ENCODE results near the gene ERC1.
"Not testable (repeated sequence)": the region's sequence is repeated elsewhere in the genome, so short reads cannot be mapped to it uniquely, and the experiment has no call there.

Gene ERC1

DNA sequence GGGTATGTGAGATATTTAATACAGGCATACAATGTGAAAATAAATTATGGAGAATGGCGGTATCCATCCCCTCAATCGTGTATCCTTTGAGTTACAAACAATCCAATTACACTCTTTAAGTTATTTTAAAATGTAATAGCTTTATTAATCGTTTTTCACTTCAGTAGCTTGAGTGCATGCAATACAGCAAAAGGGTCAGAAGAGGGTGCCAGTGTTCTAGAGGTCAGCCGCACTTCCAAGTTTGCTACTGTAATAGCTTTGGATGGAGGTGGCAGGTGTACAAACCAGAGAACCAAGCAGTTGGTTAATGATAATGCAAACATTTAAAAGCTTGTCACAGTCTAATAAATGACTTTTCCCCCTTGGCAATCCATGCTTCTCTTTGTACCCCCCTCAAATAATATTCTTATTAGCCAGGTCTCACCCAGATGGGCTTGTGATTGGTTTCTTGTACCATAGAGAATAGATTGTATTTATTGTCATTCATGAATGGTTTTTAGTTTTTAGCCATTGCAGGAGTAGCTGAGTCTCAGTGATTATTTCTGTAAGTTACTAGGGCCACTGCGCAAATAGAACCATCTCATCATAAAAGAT lies 127.0 kb downstream of the ERC1 start:
- DNase-seq (ENCODE audit: low read depth in 1 of 2, low spot score in 1 of 2): peak; percentile 44 to 48

DNA sequence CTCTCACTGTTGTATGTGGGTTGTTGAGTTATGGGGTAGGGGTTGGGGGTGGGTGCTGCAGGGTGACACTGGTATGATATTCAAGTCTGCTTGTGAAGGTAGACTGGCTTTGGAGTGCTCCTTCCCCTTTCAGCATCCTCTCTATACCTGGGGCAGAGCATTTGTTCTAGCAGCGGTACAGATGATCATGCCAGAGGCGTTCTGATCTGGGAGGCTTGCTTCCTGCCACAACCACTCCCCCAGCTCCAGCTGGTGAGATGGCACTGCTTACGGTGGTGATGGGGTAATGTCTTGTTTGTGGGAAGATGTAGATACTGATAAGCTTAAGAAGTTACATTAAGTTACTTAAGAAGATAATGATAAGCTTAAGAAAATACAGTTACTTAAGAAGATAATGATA lies 131.8 kb downstream of the ERC1 start:
- peak in 1 of 2 donors; percentile 7 for DNase-seq (ENCODE audit: low read depth in 1 of 2, low spot score in 1 of 2)

DNA sequence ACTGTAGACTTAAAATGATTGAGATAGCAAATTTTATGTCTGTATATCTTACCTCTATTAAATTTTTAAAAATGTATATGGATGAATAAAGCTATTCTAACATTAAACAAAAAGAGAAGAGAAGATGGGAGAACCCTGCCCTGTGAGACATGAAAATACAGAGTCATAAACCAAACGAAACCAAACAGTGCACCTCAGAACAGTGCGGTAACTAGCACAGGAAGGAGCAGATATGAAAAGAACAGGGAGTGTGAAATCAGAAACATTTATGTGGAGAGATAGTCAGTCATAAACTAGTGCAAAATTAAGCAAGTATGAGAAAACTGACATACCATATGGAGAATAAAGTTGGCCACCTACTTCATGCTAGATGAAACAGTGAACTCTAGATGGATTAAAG lies 135.1 kb downstream of the ERC1 start:
- no peak for DNase-seq (ENCODE audit: low read depth in 1 of 2, low spot score in 1 of 2)

DNA sequence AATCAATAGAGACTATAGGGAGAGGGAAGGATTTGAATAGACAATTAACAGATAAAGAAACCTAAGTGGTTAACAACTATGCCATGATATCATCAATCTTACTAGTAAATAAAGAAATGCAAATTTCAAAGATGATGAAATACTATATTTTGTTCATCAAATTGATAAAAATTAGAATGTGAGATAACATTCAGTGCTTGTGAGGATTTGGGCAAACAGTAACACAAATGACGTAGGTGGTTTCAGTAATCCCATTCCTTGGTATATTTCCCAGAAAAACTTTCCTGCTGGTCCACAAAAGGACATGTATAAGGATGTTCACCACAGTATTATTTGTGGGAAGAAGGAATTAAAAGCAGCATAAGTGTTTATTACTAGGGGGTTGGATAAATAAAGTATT lies 136.0 kb downstream of the ERC1 start:
- no peak for DNase-seq (ENCODE audit: low read depth in 1 of 2, low spot score in 1 of 2)

DNA sequence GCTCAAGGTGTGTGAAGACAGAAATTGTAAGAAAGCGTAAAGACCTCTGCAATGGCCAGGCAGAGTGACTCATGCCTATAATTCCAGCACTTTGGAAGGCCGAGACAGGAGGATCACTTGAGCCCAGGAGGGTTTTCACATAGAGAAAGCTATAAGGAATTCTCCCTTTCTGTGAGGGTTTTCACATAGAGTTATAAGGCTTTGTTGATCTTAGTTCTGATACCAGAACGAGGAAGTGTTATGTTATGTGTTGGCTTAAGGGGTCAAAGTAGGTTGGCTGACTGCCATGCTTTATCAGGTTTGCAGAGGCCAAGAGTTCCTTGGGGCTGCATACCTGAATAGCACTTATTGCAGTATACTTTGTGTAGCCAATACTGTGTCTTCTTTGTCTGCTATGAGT lies 139.1 kb downstream of the ERC1 start:
- no peak for DNase-seq (ENCODE audit: low read depth in 1 of 2, low spot score in 1 of 2)

DNA sequence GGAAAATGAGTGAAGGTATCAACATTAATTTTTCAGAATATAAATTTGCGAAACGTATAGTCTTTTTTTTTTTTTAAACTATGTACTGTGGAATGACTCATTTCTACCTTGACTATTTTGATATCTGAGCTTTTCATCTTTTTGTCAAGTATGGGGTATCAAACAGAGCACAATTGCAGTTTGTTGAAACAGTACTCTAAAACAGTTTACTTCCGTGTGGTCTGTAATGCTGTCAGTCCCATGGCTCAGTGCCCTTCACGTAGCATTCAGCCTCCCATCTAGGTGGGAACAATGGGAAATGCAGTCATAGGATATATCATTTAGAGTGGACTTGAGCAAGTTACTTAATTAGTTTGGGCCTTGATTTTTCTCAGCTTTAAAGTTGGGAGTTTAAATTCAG lies 139.5 kb downstream of the ERC1 start:
- DNase-seq (ENCODE audit: low read depth in 1 of 2, low spot score in 1 of 2): no peak

DNA sequence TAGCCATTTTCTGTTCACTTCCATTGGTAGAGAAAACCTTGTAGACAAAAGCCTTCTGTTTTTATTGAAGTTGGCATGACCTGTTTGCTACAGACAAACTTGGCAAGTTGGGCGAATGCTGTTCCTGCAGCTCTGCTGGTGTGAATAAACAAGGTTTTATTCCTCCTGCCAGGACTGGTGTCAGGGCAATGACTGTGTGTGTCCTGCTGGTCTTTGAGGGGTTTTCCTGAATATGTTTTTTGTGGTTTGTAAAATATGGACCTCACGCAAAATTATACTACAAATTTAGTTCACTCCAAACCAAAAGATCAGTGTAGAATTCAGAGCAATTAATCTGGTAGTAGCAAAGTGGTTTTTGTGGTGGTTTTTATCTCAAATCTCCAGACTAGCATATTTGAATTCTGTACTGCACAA lies 140.8 kb downstream of the ERC1 start:
- DNase-seq (ENCODE audit: low read depth in 1 of 2, low spot score in 1 of 2): no peak

DNA sequence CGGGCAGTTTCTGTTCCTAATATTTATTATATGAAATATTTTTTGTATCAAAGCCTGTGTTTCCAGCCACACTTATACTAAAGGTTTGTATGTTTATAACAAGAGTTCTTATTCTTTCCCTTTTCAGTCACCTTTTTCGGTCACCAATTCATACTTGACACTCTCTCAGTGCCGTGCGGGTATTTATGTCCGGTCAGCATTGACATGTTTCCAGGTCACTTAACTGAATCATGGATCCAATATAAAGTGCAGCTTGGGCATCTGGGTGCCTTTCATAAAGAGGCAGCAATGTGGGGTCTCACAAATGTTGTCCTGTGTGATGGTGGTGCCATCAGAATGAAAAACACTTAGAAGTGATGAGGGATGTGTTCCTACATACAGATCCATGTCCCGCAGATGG lies 141.3 kb downstream of the ERC1 start:
- DNase-seq (ENCODE audit: low read depth in 1 of 2, low spot score in 1 of 2): no peak

DNA sequence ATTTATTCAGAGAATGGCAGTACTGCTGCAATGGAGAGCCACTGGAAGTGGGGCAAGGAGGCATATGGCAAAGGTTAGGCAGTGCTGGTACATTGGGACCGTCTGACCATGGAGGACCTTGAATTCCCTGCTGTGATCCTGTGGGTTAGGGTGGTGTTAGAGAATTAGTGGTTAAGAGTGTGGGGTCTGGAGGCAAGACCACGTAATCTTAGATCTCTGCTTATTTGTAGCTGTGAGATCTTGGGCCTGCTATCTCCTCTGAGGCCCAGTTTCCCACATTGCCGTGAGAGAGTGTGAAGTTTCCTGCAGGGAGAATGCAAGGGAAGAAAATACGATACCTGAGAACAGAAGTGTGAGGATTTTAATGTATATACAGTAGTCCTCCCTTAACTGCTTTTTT lies 147.7 kb downstream of the ERC1 start:
- no peak for DNase-seq (ENCODE audit: low read depth in 1 of 2, low spot score in 1 of 2)

DNA sequence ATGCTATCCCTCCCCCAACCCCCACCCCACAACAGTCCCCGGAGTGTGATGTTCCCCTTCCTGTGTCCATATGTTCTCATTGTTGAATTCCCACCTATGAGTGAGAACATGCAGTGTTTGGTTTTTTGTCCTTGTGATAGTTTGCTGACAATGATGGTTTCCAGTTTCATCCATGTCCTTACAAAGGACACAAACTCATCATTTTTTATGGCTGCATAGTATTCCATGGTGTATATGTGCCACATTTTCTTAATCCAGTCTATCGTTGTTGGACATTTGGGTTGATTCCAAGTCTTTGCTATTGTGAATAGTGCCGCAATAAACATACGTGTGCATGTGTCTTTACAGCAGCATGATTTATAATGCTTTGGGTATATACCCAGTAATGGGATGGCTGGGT lies 155.7 kb downstream of the ERC1 start:
- DNase-seq (ENCODE audit: low read depth in 1 of 2, low spot score in 1 of 2): not testable (repeated sequence)

DNA sequence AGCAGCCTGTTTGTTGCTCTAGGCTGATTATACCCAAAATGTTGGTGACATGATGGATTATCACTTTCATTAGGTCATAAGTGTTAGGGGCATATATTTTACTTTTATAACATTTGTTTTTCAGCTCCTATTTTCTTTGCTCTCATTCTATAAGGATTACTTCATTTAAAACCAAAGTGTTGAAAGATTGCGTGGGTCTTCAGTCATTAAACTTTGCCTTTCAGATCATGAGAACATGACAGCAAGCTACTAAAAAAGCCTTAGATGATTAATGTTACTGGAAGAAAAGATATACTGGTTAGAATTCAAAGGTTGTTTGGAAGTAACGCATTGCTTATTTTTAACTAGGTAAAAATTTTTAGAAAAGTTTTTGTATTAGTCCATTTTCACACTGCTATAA lies 156.8 kb downstream of the ERC1 start:
- DNase-seq (ENCODE audit: low read depth in 1 of 2, low spot score in 1 of 2): no peak

DNA sequence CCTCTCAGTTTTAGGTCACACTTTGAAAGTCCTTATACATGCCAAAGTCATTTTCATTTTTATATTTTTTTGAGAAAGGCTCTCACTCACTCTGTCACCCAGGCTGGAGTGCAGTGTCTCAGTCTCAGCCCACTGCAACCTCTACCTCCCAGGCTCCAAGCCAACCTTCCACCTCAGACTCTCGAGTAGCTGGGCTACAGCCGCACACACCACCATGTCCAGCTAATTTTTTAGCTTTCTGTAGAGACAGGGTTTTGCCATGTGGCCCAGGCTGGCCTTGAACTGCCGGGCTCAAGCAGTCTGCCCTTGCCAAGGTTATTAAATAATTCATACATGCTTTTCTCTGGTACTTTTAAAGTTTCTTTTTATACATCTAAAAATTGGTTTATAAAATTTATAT lies 166.0 kb downstream of the ERC1 start:
- no peak for DNase-seq (ENCODE audit: low read depth in 1 of 2, low spot score in 1 of 2)

DNA sequence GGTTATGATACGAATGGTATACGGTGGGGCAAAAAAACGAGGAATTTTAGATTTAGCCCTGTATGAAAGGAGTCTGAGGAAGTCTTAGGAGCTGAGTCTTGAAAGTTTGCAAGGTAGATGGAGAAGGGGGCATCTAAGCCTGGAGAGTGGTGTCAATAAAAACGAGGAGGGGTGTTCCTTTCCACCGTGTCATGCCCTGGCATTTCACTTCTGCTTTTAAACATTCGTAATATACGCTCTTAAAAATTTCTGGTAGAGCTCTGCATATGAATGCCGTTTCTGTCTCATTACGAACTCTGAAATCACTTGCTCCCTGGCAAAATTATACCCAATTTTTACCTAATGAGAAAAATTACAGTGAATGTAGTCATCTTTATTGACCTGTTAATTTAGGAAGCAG lies 170.2 kb downstream of the ERC1 start:
- no peak for DNase-seq (ENCODE audit: low read depth in 1 of 2, low spot score in 1 of 2)

DNA sequence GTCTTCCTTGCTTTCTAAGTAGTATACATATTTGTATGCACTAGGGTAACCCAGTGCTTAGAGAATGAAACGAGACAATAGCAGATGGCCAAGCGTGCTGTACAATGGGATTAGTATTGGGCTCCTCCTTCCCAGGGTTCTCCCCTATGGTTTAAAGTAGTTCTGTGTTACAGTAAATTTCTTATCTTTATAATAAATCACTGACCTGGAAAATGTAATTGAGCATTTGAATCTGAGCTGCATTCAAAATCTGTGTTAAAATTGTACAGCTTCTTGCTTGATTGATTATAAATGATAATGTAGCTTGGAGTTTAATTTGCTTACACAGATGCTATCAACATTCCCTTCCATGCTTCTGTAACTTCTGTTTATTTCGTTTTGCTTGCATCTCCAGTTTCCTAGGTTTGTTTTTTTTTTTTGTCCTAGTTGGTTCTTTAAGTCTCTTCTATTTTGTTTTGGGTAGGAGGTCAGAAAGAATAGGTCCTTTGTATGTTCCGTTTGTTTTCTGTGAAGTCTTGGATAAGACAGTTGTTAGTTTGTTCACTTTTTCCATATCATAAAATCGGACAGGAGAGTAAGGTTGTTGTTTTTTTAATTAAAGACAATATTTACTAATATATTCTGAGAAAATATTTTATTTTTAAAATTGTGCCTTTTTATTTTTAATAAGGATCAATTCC lies 171.2 kb downstream of the ERC1 start:
- no peak for DNase-seq (ENCODE audit: low read depth in 1 of 2, low spot score in 1 of 2)

DNA sequence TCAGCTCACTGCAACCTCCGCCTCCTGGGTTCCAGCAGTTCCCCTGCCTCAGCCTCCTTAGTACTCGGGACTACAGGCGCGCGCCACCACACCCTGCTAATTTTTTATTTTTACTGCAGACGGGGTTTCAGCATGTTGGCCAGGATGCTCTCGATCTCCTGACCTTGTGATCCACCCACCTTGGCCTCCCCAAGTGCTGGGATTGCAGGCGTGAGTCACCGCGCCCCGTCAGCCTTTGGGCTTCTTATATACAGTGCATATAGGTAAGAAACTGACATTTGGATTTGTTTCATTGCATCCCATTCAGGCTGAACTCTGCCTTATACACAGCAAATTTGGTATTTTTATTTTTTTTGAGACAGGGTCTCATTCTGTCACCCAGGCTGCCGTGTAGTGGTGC lies 176.8 kb downstream of the ERC1 start:
- DNase-seq (ENCODE audit: low read depth in 1 of 2, low spot score in 1 of 2): no peak

DNA sequence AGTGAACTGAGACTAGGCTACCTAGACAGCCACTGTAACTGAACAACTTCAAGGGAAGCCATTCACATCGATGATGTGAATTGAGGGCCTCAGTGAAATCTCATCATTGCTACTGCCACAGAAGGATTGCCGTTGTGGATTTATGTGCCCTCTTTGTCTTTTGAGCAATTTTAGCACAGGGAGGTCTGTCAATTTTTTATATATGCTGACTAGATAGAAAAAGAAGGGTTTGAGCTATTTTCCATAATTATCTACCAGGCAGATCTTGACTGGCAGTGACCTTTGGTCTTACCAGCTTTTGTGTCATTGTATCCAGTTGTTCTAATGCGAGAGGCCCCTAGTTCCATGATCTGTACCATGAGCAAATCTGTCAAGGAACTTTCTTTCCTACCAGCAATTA lies 179.4 kb downstream of the ERC1 start:
- no peak for DNase-seq (ENCODE audit: low read depth in 1 of 2, low spot score in 1 of 2)

DNA sequence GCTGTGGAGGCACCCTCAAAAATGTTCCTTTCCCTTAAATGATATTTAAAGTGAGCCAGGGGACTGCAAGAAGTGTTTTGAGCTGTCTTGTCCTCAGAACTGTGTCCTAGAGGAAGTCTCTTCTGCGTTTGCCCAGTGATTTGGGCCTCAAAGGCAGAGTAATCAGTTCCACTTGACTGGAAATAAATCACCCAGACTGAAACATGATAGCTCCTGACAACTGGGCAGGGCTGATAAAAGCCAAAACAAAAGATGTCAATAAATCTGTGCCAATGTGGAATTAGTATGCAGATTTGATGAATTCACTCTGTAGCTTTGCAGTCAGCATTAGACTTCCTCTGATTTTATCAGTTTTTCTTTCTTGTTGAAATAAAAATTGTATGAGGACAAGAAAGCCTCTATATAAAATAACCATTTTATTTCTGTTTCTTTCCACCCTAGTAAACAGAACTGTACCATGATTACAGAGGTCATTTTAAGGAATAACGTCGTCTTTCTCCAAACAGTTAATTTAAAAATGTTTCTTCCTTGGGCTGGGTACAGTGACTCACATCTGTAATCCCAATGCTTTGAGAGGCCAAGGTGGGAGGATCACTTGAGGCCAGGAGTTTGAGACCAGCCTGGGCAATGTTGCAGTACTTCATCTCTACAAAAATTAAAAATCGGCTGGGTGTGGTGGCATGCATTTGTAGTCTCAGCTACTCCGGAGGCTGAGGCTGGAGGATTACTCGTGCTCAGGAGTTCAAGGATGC lies 180.8 kb downstream of the ERC1 start:
- no peak for DNase-seq (ENCODE audit: low read depth in 1 of 2, low spot score in 1 of 2)

DNA sequence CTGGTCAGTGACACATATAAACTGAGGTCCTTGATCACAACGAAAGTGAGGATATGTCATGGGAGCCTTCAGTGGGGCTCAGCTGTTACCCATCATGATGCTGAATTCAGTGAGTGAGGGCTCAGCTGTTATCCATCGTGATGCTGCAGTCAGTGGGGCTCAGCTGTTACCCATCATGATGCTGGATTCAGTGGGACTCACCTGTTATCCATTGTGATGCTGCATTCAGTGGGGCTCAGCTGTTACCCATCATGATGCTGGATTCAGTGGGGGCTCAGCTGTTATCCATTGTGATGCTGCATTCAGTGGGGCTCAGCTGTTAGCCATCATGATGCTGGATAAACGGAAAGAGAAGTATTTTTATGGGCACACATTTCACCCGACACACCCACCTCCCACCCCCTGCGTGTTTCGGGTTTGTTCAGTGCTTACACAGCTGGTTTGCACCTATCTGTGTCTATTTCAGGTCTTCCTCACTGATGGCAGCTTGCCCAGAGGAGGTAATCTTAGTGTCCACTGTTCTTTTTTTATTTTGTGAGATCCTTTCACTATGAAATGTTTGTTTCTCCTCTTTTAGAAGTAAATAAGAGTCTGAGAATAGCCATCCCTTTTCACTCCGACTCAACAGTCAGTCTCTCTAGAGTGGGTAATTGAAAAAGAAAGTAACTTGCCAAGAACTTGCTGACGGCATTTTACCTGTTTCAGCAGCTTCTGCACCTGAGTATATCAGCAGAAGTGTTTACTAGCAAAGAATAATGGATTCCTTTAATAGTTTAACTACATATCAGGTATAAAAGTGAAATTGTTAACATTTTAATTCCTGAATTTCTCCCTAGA lies 183.0 kb downstream of the ERC1 start:
- DNase-seq (ENCODE audit: low read depth in 1 of 2, low spot score in 1 of 2): no peak

DNA sequence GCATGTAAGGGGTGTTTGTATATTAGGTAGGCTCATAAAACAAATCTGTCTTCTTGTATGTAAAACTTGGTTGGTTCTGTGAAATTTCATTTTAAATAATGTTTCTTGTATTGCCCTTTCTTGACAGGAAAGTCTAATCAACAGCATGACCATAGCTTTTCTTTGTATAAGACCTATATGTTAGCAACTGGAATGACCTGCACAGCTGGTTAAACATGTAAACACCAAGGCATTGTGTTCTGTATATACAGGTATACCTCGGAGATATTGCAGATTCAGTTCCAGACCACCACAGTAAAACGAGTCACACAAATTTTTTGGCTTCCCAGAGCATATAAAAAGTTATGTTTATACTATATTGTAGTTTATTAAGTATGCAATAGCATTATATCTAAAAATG lies 183.6 kb downstream of the ERC1 start:
- DNase-seq (ENCODE audit: low read depth in 1 of 2, low spot score in 1 of 2): no peak

DNA sequence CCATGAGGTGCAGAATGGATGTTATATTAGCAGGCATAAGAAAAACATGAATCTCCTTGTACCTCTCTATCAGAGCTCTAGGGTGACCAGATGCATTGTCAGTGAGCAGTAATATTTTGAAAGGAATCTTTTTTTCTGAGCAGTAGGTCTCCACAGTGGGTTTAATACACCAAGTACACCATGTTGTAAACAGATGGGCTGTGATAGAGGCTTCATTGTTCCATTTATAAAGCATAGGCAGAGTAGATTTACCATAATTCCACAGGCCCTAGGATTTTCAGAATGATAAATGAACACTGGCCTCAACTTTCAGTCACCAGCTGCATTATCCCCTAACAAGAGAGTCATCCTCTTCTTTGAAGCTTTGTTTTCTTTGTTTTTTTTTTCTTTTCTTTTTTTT lies 185.2 kb downstream of the ERC1 start:
- no peak for DNase-seq (ENCODE audit: low read depth in 1 of 2, low spot score in 1 of 2)

DNA sequence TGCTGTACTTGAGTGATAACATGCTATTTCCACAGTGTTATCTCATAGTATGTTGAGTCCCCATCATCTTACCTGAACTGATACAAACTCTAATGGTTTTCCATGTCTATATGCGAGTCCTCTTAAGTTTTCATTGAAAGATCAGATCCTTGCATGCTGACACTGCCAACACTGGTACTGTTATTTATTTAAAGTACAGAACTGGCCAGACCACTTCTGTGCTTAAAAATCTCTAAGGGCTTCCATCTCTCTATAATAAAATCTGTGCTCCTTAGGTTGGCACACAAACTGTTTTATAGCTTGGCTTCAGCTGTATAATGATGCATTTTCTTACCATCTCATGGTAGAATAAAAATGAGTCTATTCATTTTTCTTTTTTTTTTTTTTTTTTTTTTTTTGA lies 188.1 kb downstream of the ERC1 start:
- no peak for DNase-seq (ENCODE audit: low read depth in 1 of 2, low spot score in 1 of 2)

DNA sequence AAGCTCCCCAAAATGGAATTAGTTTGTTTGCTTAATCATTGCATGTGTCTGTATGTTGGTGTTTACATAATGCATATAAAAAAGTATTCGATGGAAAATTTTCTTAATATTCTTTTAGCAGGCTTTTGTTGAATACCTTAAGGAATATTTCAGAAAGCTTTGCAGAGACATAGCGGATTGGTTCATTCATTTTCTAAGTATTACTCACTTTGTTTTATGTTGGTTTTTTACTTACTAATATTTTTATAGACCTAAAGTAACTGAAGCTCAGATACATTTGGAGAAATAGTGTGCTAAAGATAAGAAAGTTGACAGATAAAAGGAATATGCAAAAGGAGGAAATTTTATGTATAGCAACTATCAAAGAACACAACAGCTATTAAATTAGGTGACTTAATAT lies 191.0 kb downstream of the ERC1 start:
- DNase-seq (ENCODE audit: low read depth in 1 of 2, low spot score in 1 of 2): no peak
